NCI-H2029 (cell line): Measurements from ENCODE around the gene CPLX4.
A peak's percentile ranks its signal among the peaks of the same experiment; 100 is the strongest.
"Not testable (repeated sequence)": the region's sequence is repeated elsewhere in the genome, so short reads cannot be mapped to it uniquely, and the experiment has no call there.

Experiments used
- DNase-seq: peaks from one replicate; lab custom pipeline; 2025; lab: John Stamatoyannopoulos, UW

The CPLX4 gene

GRCh38 chr18:59269563-59270119 is 48.8 kb downstream of the CPLX4 start:
- DNase-seq = no peak

- DNase-seq = peak; percentile 31
Observed at GRCh38 chr18:59268721-59269562, 49.5 kb downstream of the CPLX4 start.

- no peak for DNase-seq
Observed at GRCh38 chr18:59268127-59268720, 50.2 kb downstream of the CPLX4 start.

- no peak for DNase-seq
Observed at GRCh38 chr18:59267503-59268126, 50.8 kb downstream of the CPLX4 start.

GRCh38 chr18:59266886-59267502 is 51.5 kb downstream of the CPLX4 start:
- DNase-seq = no peak

- DNase-seq = no peak
Observed at GRCh38 chr18:59266459-59266858, 52.0 kb downstream of the CPLX4 start.

- DNase-seq = no peak
Observed at GRCh38 chr18:59265974-59266369, 52.5 kb downstream of the CPLX4 start.

DNA sequence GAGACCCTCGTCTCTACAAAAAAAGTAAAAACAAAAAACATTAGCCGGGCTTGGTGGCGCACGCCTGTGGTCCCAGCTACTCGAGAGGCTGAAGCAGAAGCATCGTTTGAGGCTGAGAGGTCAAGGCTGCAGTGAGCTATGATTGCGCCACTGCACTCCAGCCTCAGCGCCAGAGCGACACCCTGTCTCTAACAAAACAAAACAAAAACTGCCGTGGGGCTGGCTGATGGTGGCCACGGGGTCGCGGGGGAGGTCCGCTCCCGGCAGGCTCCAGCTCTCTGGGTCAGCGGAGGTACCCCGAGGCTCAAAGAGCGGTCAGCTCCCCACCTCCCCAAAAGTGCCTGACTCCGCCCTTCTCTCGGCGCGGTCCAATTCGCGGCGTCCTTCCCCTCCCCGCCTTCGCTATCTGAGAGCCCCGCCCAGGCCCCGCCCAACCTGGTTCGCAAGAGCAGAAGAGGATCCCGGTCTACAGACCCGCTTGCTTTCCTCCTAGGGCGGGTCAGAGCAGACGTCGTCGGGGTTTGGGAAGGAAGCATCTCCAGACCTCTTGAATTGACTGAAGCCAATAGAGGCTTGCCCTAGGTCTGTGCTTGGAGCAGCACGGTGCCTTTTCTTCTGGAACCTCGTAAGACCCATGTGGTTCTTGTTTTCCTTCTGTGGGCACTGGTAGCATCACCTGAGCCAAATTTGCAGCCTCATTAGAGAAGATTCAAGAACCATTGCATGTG is 53.0 kb downstream of the CPLX4 start:
- peak; percentile 22 for DNase-seq

DNA sequence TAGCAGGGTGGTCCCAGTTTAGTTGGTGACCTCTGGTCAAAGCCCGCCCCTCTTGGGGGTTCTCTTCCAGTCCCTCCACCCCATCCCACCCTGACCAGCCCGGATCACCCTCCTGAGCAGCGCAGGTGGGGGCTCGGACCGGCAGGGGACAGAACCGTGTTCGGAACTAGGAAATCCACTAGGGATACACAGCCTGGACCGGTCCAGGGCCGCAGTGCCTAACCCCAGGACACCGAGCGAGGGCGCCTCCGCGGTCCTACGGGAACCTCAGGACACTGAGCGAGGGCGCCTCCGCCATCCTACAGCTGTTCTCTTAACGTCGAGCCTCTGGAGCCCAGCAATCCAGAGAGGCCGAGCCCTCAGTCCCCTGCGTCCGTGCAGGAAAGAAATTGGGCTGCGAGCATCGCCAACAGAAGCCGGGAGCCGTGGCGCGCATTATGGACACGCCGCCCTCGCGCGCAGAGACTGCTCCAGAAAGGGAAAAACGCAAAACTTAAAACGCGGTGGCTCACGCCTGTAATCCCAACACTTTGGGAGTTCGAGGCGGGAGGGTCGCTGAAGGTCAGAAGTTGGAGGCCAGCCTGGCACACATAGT is 53.7 kb downstream of the CPLX4 start:
- DNase-seq = no peak

DNA sequence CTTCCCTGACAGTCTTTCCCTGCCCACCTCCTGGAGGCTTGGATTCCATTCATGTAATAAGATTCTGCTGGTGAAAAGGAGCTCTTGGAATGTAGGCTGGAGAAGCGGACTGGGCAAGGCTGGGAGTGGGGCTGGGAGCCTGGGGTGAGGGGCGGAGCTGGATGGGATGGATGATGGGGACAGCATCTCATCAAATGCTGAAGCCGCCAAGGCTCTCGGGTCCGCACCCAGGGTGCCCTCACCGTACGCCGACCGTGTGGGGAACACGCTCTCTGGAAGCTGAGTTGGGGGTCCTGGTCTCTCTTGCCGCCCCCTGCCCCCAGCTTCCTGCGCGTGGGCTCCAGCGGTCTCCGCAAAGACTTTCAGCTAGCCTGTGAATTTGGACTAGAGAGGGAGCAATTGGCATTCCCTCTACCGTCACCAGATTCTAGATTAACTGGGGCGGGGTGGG is 54.3 kb downstream of the CPLX4 start:
- no peak for DNase-seq

DNA sequence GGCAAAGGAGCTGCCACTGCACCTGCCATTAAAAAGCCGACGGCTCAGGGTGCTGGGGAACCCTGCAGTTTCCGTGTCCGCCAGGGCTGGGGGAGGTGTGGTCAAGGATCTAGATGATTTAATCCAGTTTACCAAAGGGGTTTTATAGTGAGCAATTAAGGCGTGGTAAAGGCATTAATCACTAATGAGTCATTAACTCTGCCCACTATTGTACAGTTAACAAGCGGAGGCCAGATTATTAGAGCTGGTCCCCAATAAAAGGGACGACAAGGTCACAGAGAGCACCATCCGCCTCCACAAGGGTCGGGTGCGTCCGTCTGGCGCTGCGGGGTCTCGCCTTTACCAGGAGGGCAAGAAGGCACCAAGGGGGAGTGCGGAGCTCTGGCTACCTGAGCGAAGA is 54.8 kb downstream of the CPLX4 start:
- DNase-seq = no peak

GRCh38 chr18:59262243-59262642 is 56.2 kb downstream of the CPLX4 start:
- DNase-seq = not testable (repeated sequence)

DNA sequence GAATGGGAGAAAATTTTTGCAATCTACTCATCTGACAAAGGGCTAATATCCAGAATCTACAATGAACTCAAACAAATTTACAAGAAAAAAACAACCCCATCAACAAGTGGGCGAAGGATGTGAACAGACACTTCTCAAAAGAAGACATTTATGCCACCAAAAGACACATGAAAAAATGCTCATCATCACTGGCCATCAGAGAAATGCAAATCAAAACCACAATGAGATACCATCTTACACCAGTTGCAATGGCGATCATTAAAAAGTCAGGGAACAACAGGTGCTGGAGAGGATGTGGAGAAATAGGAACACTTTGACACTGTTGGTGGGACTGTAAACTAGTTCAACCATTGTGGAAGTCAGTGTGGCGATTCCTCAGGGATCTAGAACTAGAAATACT is 56.6 kb downstream of the CPLX4 start:
- not testable (repeated sequence) for DNase-seq

- not testable (repeated sequence) for DNase-seq
Observed at GRCh38 chr18:59255491-59255890, 63.0 kb downstream of the CPLX4 start.

DNA sequence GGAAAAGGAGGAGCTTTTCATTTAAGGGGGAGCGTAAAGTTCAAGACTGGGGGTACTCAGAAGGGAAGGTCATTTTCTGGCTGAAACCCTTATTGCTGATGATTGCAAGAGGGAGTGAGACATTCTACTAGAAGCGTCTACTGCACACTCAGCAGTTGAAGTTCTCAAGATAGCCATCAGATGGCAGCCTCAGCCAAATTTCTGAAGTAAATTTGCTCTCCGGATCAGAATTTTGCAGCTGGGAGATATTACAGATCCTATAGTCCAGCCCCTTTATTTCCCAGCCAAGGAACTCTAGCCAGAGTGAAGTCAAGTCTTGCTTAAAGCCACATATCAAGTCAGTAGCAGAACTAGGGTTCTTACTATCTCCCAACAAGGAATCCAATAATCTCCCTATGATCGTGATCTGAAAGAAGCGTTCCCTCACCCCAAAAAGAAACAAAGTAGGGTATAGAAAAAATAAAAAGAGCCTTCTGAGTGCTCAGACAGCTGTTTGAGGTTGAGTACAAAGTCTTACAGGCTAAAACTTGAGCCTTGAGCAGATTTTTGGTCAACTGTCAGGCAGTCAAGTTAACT is 69.2 kb downstream of the CPLX4 start:
- peak; percentile 59 for DNase-seq

DNA sequence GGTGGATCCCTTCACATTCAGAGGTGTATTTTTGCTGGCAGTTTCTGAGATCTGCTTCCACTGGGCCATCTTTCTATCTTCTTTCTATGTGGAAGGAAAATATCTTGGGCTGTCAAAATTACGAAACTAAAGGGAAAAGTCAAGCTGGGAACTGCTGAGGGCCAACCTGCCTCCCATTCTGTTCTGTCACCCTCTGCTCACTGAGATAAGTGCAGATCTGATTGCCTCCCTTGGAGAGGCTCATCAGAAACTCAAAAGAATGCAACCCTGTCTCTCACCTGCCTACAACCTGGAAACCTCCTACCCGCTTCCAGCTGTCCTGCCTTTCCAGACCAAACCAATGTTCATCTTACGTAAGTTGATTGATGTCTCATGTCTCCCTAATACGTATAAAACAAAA is 71.7 kb downstream of the CPLX4 start:
- DNase-seq = no peak
